Measurements from ENCODE around the gene ARHGAP20.

- no peak for TF ChIP-seq CTCF (conservative IDR thresholded peaks at IDR 0.05; ENCODE audit: low read depth, low read length)
- no peak for TF ChIP-seq EZH2 (IDR thresholded peaks at IDR 0.05; ENCODE audit: borderline replicate concordance, low read depth, low read length, poor library complexity, severe bottlenecking)
Observed at GRCh38 chr11:110601936-110602335, 110.3 kb downstream of the ARHGAP20 start.
